Spleen (tissue), 7 donors: ENCODE results near the gene BTBD2.

Experiments used
- POLR2A ChIP-seq, 3 donors: fragments of 450-650 bp; IDR thresholded peaks; one replicate each; pipeline ENCODE4 v1.5.1; 2017; ENCODE audit warnings: antibody characterized with exemption in 3 of 3, mild to moderate bottlenecking in 1 of 3
- POLR2AphosphoS5 ChIP-seq, 3 donors: sonication (generic); formaldehyde crosslinking; IDR thresholded peaks; one replicate each; pipeline ENCODE4 v1.5.1; 2017; ENCODE audit warnings: antibody characterized with exemption in 3 of 3
- TF ChIP-seq, protein P1 (sequence below), 11 experiments: fragments of 200-600 bp in 7 of 11; fragments of 450-650 bp in 4 of 11; sonication (generic) in 4 of 11; IDR thresholded peaks in 8 of 11; conservative IDR thresholded peaks in 3 of 11; 1 replicate in 7 of 11; 2 replicates in 4 of 11; pipeline versions ENCODE4 v1.4.0 to v1.8.0; 2016 to 2021; ENCODE audit warnings: antibody characterized with exemption in 11 of 11, inconsistent platforms in 4 of 11, mild to moderate bottlenecking in 1 of 11
- donor health status: DM: no; HTN: no; CAD: no; lungs with moderate emphysema.
- donor health status: DM: no; HTN: no; CAD: no.
- donor health status: DM: no; HTN: no; CAD: no.

DNA sequence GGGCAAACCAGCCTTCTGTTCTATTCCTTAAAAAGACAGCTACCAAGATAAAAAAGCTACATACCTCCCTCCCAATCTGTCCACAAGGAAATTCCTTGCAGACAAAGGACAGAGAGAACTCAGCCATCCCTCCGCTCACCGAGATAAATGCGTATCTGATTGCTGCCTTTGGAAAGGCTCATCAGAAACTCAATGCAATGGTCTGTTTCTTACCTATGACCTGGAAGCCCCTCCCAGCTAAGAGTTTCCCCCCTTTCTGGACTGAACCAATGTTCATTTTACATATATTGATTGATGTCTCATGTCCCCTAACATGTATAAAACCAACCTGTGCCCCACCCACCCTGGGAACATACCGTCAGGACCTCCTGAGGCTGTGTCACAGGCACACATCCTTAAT is 11.6 kb downstream of the BTBD2 start:
- TF ChIP-seq, protein P1, sequence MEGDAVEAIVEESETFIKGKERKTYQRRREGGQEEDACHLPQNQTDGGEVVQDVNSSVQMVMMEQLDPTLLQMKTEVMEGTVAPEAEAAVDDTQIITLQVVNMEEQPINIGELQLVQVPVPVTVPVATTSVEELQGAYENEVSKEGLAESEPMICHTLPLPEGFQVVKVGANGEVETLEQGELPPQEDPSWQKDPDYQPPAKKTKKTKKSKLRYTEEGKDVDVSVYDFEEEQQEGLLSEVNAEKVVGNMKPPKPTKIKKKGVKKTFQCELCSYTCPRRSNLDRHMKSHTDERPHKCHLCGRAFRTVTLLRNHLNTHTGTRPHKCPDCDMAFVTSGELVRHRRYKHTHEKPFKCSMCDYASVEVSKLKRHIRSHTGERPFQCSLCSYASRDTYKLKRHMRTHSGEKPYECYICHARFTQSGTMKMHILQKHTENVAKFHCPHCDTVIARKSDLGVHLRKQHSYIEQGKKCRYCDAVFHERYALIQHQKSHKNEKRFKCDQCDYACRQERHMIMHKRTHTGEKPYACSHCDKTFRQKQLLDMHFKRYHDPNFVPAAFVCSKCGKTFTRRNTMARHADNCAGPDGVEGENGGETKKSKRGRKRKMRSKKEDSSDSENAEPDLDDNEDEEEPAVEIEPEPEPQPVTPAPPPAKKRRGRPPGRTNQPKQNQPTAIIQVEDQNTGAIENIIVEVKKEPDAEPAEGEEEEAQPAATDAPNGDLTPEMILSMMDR (IDR thresholded peaks at IDR 0.05 in 8 of 11, conservative IDR thresholded peaks at IDR 0.05 in 3 of 11): no peak
- TF ChIP-seq POLR2A (IDR thresholded peaks at IDR 0.05) (no peak), POLR2AphosphoS5 (IDR thresholded peaks at IDR 0.05) (no peak)
